GM19324 (cell line): ENCODE measurements around the gene TTLL3.

Source experiments
- ATAC-seq: cut with Tn5 transposase; IDR thresholded peaks from one replicate; pipeline ENCODE4 v1.9.1; 2021; ENCODE audit warnings: mild to moderate bottlenecking, moderate library complexity; ENCODE audit not compliant: unreplicated experiment, low FRiP score

Gene TTLL3

GRCh38 chr3:9806137-9806536 lies 3.9 kb upstream of the TTLL3 start:
- no peak for ATAC-seq

- ATAC-seq = no peak
These were observed 3.1 kb upstream of the TTLL3 start for GRCh38 chr3:9806688-9807589.

GRCh38 chr3:9807981-9808344 lies 2.1 kb upstream of the TTLL3 start:
- no peak for ATAC-seq

DNA sequence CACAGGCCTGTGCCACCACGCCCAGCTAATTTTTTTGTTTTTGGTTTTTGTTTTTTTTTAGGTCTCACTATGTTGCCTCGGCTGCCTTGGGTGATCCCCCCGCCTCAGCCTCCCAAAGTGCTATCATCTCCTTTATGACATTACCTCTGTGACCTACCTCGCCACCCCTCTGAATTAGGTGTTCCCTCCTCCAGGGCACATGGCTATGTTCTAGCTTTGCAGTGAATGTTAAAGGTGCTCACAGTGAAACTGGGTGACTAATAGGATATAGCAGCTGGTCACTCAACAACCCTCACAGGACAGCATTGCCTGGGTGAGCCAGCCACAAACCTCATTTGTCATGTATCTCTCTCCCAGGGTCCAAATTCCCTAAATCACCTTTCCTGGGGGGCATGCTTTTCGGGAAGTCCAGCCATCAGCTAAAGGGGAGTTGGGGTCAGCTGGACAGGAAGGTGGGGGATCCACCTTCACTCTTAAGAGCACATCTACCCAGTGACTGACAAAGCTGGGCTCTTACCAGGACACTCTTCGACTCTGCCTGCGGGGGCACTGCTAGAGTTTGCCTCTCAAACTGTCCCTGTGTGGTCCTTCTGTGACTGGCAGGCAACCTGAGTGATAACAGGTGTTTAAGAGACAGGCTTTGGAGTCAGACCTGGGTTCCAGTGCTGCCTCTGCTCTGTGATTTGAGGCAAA lies 1.6 kb upstream of the TTLL3 start:
- ATAC-seq = peak; percentile 52

DNA sequence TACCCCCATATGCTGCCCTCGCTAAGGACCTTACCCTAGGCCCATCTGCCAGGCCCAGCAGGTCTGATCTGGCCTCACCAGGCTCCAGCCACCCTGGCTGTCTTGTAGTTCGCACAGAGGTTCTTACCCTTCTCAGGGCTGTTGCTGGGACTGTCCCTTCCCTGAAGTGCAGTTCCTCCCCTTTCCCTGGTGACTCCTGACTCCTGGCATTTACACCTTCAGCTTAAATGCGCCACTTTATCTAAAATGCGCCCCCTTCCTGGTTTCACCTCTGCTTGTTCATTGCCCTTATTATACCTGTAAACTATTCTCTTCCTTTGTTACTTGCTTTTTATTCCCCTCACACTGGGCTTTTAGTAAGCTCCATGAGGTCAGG lies 835 bp upstream of the TTLL3 start:
- peak; percentile 17 for ATAC-seq

GRCh38 chr3:9810433-9810770 lies 340 bp downstream of the TTLL3 start:
- no peak for ATAC-seq

DNA sequence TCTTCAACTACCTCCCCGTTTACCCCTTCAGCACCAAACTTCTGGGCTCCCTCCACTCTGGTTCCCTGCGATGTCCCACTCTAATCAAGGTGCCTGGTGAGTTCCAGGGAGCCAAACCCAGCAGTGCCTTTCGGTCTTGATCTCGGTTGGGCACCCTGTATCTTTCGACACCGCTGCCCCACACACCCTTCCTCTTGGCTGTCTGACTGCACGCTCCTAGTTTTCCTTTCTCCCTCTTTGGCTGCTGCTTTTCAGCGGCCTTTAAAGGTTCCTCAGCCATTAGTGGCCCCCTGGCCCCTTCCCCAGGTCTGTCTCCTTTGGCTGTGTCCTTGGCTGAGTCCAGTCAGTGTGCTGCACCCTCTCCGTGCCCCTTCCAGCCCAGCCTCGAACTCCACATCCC lies 784 bp downstream of the TTLL3 start:
- ATAC-seq = no peak

DNA sequence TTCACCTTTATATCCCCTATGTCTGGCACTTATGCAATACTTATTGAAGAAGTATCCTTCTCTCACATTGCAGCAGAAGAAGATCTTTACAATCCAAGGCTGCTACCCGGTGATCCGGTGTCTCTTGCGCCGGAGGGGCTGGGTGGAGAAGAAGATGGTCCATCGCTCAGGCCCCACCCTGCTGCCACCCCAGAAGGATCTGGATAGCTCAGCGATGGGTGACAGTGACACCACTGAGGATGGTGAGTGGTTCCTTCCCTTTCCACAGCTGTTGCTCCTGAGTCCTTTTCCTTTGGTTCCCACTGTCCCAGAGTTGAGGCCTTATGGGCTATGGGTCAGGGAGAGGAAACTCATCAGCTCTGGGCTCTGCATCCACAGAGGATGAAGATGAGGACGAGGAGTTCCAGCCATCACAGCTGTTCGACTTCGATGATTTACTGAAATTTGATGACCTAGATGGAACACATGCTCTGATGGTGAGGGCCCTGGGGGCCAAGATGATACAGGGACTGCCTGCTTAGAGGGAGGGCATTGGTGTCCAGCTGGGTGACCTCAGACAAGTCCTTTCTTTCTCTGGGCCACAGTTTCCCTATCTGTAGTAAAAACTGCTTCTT lies 2.9 kb downstream of the TTLL3 start:
- ATAC-seq = no peak

DNA sequence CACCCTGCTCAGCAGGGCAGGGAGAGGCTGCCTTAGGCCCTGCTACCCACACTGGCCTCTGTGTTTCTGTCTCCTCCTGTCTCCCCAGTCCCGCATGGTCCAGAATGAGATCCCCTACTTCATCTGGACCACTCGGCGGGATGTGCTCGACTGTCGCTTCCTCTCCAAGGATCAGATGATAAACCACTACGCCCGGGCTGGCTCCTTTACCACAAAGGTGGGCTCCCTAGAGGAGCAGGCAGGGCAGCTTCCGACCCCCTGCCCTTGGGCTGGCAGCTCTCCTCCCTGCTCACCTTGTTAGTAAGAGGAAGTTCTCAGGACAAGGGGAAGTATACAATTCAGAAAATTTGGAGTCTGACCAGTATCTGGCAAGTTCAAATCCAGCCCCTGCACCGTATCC lies 5.9 kb downstream of the TTLL3 start:
- ATAC-seq = no peak

- no peak for ATAC-seq
These were observed 7.4 kb downstream of the TTLL3 start for GRCh38 chr3:9817436-9817835.

- no peak for ATAC-seq
These were observed 8.7 kb downstream of the TTLL3 start for GRCh38 chr3:9818666-9819335.

DNA sequence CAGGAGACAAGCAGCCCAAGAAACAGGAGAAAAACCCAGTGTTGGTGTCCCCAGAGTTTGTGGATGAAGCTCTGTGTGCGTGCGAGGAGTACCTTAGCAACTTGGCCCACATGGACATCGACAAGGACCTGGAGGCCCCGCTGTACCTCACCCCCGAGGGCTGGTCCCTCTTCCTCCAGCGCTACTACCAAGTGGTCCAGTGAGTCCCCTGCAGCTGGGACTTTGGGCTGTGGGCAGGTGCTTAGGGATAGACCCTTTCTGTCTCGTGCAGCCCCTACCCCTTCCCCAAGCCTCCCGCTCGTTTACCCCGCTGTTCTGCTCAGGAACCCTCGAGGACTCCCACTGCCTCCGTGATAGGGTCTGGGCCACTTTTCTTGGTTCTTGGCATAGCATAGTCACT lies 10.5 kb downstream of the TTLL3 start:
- ATAC-seq = no peak

DNA sequence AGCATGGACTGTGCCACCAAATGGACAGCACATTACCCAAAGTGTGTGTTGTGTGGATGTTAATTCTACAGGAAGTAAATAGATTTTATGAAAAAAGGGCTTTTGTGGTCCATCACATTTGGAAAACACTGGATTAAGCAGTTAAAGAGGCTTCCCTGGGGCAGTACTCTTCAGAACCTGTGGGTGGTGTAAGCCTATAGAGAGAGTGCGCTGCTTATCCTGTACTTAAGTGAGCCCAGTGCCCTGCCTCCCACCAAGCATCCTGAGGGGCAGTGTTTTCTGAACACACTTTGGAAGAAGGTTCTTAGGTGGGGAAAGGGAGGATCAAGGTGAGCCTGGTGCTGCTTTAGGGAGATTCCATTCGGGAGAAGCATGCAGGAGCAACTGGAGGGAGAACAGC lies 10.9 kb downstream of the TTLL3 start:
- no peak for ATAC-seq

DNA sequence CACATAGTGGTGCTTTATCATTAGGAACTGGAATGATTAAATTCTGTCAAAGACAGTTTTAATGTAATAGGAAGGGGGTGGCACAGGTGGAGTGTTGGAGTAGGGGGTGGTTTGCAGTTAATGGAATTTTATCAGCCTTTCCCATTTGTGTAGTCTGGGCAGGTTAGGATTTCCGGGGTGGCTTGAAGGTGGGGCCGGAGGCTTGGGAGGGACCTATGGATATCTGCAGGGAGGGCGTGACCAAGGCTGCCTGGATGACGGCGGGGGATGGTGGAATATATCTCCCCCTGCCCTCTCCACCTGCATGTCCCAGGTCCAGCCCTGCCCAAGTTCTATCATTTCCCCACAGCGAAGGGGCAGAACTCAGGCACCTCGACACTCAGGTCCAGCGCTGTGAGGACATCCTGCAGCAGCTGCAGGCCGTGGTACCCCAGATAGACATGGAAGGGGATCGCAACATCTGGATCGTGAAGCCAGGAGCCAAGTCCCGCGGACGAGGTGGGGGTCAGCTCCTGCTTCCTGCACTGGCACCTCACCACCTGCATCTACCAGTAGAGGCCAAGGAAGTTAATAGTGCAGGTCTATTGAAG lies 15.5 kb downstream of the TTLL3 start:
- no peak for ATAC-seq

DNA sequence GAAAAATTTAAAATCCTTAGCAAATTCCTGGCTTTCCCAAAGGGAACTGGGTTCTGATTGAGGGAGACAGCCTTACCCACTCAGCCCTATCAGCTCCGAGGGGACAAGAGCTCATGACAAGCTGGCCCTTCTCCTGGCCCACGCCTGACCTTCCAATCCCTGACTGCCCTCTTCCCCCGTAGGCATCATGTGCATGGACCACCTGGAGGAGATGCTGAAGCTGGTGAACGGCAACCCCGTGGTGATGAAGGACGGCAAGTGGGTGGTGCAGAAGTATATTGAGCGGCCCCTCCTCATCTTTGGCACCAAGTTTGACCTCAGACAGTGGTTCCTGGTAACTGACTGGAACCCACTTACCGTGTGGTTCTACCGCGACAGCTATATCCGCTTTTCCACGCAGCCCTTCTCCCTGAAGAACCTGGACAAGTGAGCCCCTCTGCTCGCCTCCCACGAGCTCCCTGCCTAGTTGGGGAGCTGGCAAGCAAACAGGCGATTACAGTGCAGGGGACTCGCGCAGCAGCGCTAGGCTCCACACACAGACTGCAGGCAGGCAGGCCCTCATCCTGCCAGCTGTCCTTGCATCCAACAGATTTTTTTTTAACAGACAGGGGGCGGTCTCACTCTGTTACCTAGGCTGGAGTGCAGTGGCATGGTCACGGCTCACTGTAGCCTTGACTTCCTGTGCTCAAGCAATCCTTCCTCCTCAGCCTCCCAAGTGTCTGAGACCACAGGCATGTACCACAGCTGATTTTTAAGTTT lies 16.9 kb downstream of the TTLL3 start:
- ATAC-seq = no peak

DNA sequence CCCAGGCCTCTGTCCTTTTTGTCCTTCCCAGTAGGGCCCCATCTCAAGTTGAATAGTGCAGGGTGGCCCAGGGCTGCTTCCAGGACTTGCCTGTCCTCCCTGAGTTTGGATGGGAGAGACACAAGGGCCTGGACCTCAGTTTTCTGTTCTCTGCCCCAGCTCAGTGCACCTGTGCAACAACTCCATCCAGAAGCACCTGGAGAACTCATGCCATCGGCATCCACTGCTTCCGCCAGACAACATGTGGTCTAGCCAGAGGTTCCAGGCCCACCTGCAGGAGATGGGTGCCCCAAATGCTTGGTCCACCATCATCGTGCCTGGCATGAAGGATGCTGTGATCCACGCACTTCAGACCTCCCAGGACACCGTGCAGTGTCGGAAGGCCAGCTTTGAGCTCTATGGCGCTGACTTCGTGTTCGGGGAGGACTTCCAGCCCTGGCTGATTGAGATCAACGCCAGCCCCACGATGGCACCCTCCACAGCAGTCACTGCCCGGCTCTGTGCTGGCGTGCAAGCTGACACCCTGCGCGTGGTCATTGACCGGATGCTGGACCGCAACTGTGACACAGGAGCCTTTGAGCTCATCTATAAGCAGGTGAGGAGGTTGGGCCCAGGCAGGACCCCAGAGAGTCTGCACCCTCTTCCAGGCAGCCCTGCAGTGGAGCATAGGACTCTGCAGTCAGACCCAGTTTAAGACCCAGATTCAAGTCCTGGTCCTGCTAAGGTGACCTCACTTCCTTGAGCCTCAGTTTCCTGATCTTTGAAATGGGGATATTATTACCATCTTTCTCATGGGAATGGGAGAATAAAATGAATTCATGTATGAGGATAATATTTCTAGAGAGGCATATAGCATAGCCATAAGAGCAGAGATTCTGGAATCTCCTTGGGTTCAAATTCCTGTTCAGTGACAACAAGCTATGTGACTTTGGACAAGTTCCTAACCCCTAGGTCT lies 19.0 kb downstream of the TTLL3 start:
- no peak for ATAC-seq

DNA sequence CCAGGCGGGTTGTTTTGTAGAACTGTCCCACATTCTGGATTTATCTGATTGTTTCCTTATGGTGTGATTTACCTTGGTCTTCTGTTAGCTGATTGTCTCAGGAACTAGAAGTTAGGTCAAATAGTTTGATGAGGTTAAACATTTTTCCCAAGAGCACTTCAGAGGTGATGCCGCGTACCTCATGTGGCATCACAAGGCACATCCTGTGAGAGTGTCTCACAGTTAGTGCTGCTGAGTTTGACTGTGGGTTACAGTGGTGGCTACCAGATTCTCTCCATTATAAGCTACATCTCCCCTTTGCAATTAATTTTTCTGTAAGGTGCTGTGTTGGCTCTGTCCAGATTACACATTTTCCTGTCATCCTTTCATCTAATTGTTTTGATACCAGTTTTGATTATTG lies 21.2 kb downstream of the TTLL3 start:
- ATAC-seq = no peak

GRCh38 chr3:9833078-9833477 lies 23.0 kb downstream of the TTLL3 start:
- no peak for ATAC-seq
